ENCODE data around the gene NUTM1. TPM values are rescaled to one million over a fixed set of nuclear protein-coding genes. Genes with fewer than 3 reads are reported as not detected.
A peak's percentile ranks its signal among the peaks of the same experiment; 100 is the strongest.

The NUTM1 gene
- total and polyA plus RNA-seq, 10 donors = 0.03 TPM; not detected in 9

GRCh38 chr15:34336991-34337556 is 6.0 kb upstream of the NUTM1 start:
- WGBS, 5 donors = 0 to 1% (median 1%) methylated on average over 22 to 26 of the region's 26 CpGs
- Histone ChIP-seq H3K4me1 (peaks cover 10 to 94% (median 87%) of the 10 kb centered on the region in 6 donors), H3K4me3 (peak overlapping the region; percentile 68 to 94 (median 83)), H3K27me3 (replicated peaks in 1 of 7) (no peaks in the 10 kb centered on the region), H3K27ac (peak overlapping the region; percentile 89 to 100 (median 98)), H3K9me3 (no peaks in the 10 kb centered on the region), H3K36me3 (peaks cover 0 to 39% (median 8%) of the 10 kb centered on the region in 6 donors)
- peak; percentile 84 for DNase-seq
- TF ChIP-seq POLR2A (IDR thresholded peaks at IDR 0.05) = no peak
- TF ChIP-seq POLR2AphosphoS5 (IDR thresholded peaks at IDR 0.05) = peak in 1 of 3 donors; percentile 13
- intact Hi-C loops (cut with DNase I; ENCODE audit: low total_unique reads) = no loop called here

- DNase-seq = peak; percentile 99
- Histone ChIP-seq H3K27ac (peak within 1 kb of the TSS; percentile 89 to 100 (median 98)), H3K4me1 (peaks cover 12 to 91% (median 83%) of the 10 kb centered on the region in 6 donors), H3K27me3 (replicated peaks in 1 of 7) (no peaks in the 10 kb centered on the region), H3K36me3 (peaks cover 0 to 34% (median 8%) of the 10 kb centered on the region in 6 donors), H3K4me3 (peak within 1 kb of the TSS; percentile 68 to 94 (median 83)), H3K9me3 (no peaks in the 10 kb centered on the region)
- 0 to 1% (median 0%) methylated on average over 25 to 78 of the region's 78 CpGs for WGBS, 5 donors
- TF ChIP-seq POLR2A (IDR thresholded peaks at IDR 0.05) = peak; percentile 58 to 92 (median 91)
- peak in 4 of 11 experiments; percentile 17 to 34 (median 26) for TF ChIP-seq CTCF (IDR thresholded peaks at IDR 0.05 in 8 of 11, conservative IDR thresholded peaks at IDR 0.05 in 3 of 11)
- TF ChIP-seq POLR2AphosphoS5 (IDR thresholded peaks at IDR 0.05) = peak; percentile 98 to 99 (median 98)
- intact Hi-C loops (cut with DNase I; ENCODE audit: low total_unique reads) = no loop called here
Observed at GRCh38 chr15:34337557-34338306, 5.4 kb upstream of the NUTM1 start, which contains the start of gene SLC12A6. TSS of gene SLC12A6 (minus strand) at chr15:34337781. CDS start at chr15:34336680, 1,101 bp downstream.

GRCh38 chr15:34338347-34338746 is 4.8 kb upstream of the NUTM1 start:
- WGBS, 5 donors = 79 to 84% (median 81%) methylated on average over 16 of the region's 16 CpGs
- H3K27ac ChIP-seq = peak overlapping the region in 7 of 8 donors; percentile 94 to 100 (median 98)
- intact Hi-C loops (cut with DNase I; ENCODE audit: low total_unique reads) = no loop called here
- no peaks in the 10 kb centered on the region for H3K27me3 ChIP-seq (replicated peaks in 1 of 7)
- peaks cover 6 to 87% (median 81%) of the 10 kb centered on the region in 6 donors for H3K4me1 ChIP-seq
- DNase-seq = peak; percentile 86
- H3K9me3 ChIP-seq = no peaks in the 10 kb centered on the region
- H3K36me3 ChIP-seq = peaks cover 0 to 34% (median 8%) of the 10 kb centered on the region in 6 donors
- no peak for TF ChIP-seq POLR2AphosphoS5 (IDR thresholded peaks at IDR 0.05)
- no peak for TF ChIP-seq POLR2A (IDR thresholded peaks at IDR 0.05)
- TF ChIP-seq CTCF (IDR thresholded peaks at IDR 0.05 in 8 of 11, conservative IDR thresholded peaks at IDR 0.05 in 3 of 11) = no peak
- H3K4me3 ChIP-seq = peak overlapping the region in 7 of 8 donors; percentile 77 to 94 (median 84)

GRCh38 chr15:34339946-34340345 is 3.2 kb upstream of the NUTM1 start:
- Histone ChIP-seq H3K36me3 (peaks cover 0 to 34% (median 8%) of the 10 kb centered on the region in 6 donors), H3K27me3 (replicated peaks in 1 of 7) (no peaks in the 10 kb centered on the region), H3K4me3 (no peak overlapping the region), H3K4me1 (peaks cover 6 to 73% (median 67%) of the 10 kb centered on the region in 6 donors), H3K27ac (no peak overlapping the region), H3K9me3 (no peaks in the 10 kb centered on the region)
- no peak for DNase-seq
- 91 to 100% (median 96%) methylated on average over 3 of the region's 3 CpGs for WGBS, 5 donors
- intact Hi-C loops (cut with DNase I; ENCODE audit: low total_unique reads) = loop anchor here (10.0 kb wide), 1 partner anchor 245 kb away; the partner anchor contains the start of gene GOLGA8B
- no peak for TF ChIP-seq POLR2AphosphoS5 (IDR thresholded peaks at IDR 0.05)
- no peak for TF ChIP-seq CTCF (IDR thresholded peaks at IDR 0.05 in 8 of 11, conservative IDR thresholded peaks at IDR 0.05 in 3 of 11)

Data from spleen (tissue), 11 donors.